Natural killer cell (primary cell): ENCODE measurements around the gene ATP10D. TPM values are rescaled to one million over a fixed set of nuclear protein-coding genes. Genes with fewer than 3 reads are reported as not detected.

ENCODE experiments used
- ATAC-seq, 3 donors: fragments of 150-1000 bp in 2 of 3; fragments of 200-7000 bp in 1 of 3; cut with Tn5 transposase; 1 replicate in 1 of 3; 2 replicates in 2 of 3; pipeline ENCODE4 v1.10.0; 2021; ENCODE audit warnings: mild to moderate bottlenecking in 2 of 3, moderate library complexity in 2 of 3
- DNase-seq, 2 donors: peaks; one replicate each; pipeline versions ENCODE4 v3.0.0 to v3.0.0-alpha.2; 2013 to 2021; ENCODE audit warnings: mixed read lengths in 1 of 2
- H3K27ac ChIP-seq: one replicate; pipeline ENCODE4 v1.5.1; 2013; ENCODE audit warnings: mild to moderate bottlenecking, low read length
- H3K27me3 ChIP-seq: one replicate; pipeline ENCODE4 v1.6.1; 2013; ENCODE audit warnings: low read length; ENCODE audit not compliant: control insufficient read depth, insufficient read depth
- H3K36me3 ChIP-seq: one replicate; pipeline ENCODE4 v1.6.1; 2013; ENCODE audit warnings: low read length; ENCODE audit not compliant: control insufficient read depth, insufficient read depth
- H3K4me1 ChIP-seq: one replicate; pipeline ENCODE4 v1.6.1; 2013; ENCODE audit warnings: low read length; ENCODE audit not compliant: control insufficient read depth, insufficient read depth
- H3K4me3 ChIP-seq: one replicate; pipeline ENCODE4 v1.5.1; 2013; ENCODE audit warnings: low read length
- H3K9me3 ChIP-seq: one replicate; pipeline ENCODE4 v1.6.1; 2013; ENCODE audit warnings: low read length; ENCODE audit not compliant: control insufficient read depth, insufficient read depth
- H3K27ac Mint-ChIP-seq, 2 donors: one replicate each; pipeline ENCODE4 v1.8.0; 2022; ENCODE audit warnings: mild to moderate bottlenecking in 2 of 2, mixed read lengths in 2 of 2, moderate library complexity in 1 of 2
- H3K27me3 Mint-ChIP-seq, 2 donors: one replicate each; pipeline ENCODE4 v1.8.0; 2022; ENCODE audit warnings: low read depth in 2 of 2, mixed read lengths in 2 of 2
- H3K36me3 Mint-ChIP-seq: one replicate; pipeline ENCODE4 v1.8.0; 2022; ENCODE audit warnings: mixed read lengths
- H3K4me1 Mint-ChIP-seq, 2 donors: one replicate each; pipeline ENCODE4 v1.8.0; 2022; ENCODE audit warnings: mixed read lengths in 2 of 2
- H3K4me3 Mint-ChIP-seq: one replicate; pipeline ENCODE4 v1.8.0; 2022; ENCODE audit warnings: mild to moderate bottlenecking, moderate library complexity, mixed read lengths
- H3K9me3 Mint-ChIP-seq, 2 donors: one replicate each; pipeline ENCODE4 v1.8.0; 2022; ENCODE audit warnings: mixed read lengths in 2 of 2
- CTCF ChIP-seq: fragments of 200-600 bp; IDR thresholded peaks from one replicate; pipeline ENCODE4 v1.8.0; 2022; ENCODE audit warnings: antibody characterized with exemption
- WGBS: methylation state at CpG from one replicate; pipeline ENCODE4 v1.1.7; 2013; ENCODE audit warnings: missing lambda C conversion rate; ENCODE audit not compliant: insufficient coverage; 5-methylcytosine and 5-hydroxymethylcytosine counted together
- intact Hi-C: fragments of 100-400 bp; cut with micrococcal nuclease; formaldehyde crosslinking; loops from one replicate; pipeline ENCODE4 v1.14.2; 2022
- total RNA-seq, 4 donors: library from RNA; stranded (reverse); fragments of 120-200 nt in 1 of 4; gene quantifications; one replicate each; pipeline versions ENCODE4 v1.2.3 to v1.2.4, GENCODE V29; 2013 to 2022

The ATP10D gene
- total RNA-seq, 3 donors from 2014 or later (not counting 1 experiment from before 2014, with no cell fraction given): 19.8 to 79.3 (median 28.0) TPM

GRCh38 chr4:47505147-47505546, 20.1 kb downstream of the ATP10D start:
- TF ChIP-seq CTCF: no peak
- no peaks in the 10 kb centered on the region for H3K36me3 Mint-ChIP-seq
- Histone ChIP-seq H3K4me3 (no peak overlapping the region), H3K36me3 (no peaks in the 10 kb centered on the region), H3K9me3 (no peaks in the 10 kb centered on the region), H3K4me1 (peaks cover 1% of the 10 kb centered on the region), H3K27ac (no peak overlapping the region), H3K27me3 (no peaks in the 10 kb centered on the region)
- H3K27me3 Mint-ChIP-seq: no peaks in the 10 kb centered on the region
- ATAC-seq (no peak), DNase-seq (no peak)
- no peak overlapping the region for H3K27ac Mint-ChIP-seq
- H3K4me3 Mint-ChIP-seq: no peak overlapping the region
- peaks cover 8 to 14% of the 10 kb centered on the region in 2 donors for H3K4me1 Mint-ChIP-seq
- intact Hi-C loops: no loop called here
- WGBS: 81% methylated on average over 3 of the region's 3 CpGs
- H3K9me3 Mint-ChIP-seq: no peaks in the 10 kb centered on the region

GRCh38 chr4:47505666-47506065, 20.6 kb downstream of the ATP10D start:
- intact Hi-C loops: no loop called here
- H3K27ac Mint-ChIP-seq: no peak overlapping the region
- H3K27ac ChIP-seq: no peak overlapping the region
- no peaks in the 10 kb centered on the region for H3K27me3 ChIP-seq
- no peak overlapping the region for H3K4me3 Mint-ChIP-seq
- H3K9me3 ChIP-seq: no peaks in the 10 kb centered on the region
- H3K36me3 ChIP-seq: no peaks in the 10 kb centered on the region
- no peaks in the 10 kb centered on the region for H3K9me3 Mint-ChIP-seq
- no peak for ATAC-seq
- H3K4me1 ChIP-seq: peaks cover 3% of the 10 kb centered on the region
- peaks cover 13 to 19% of the 10 kb centered on the region in 2 donors for H3K4me1 Mint-ChIP-seq
- no peaks in the 10 kb centered on the region for H3K36me3 Mint-ChIP-seq
- no CpG with 5 or more reads among the region's 3 CpGs for WGBS
- no peak for DNase-seq
- TF ChIP-seq CTCF: no peak
- H3K4me3 ChIP-seq: no peak overlapping the region
- H3K27me3 Mint-ChIP-seq: no peaks in the 10 kb centered on the region

GRCh38 chr4:47510506-47511143, 25.6 kb downstream of the ATP10D start:
- no peaks in the 10 kb centered on the region for H3K27me3 ChIP-seq
- 36% methylated on average over 1 of the region's 2 CpGs for WGBS
- peak; percentile 49 to 65 (median 63) for ATAC-seq
- H3K4me1 ChIP-seq: peaks cover 3% of the 10 kb centered on the region
- DNase-seq: peak in 1 of 2 donors; percentile 8
- peak overlapping the region; percentile 53 to 80 for H3K27ac Mint-ChIP-seq
- H3K9me3 Mint-ChIP-seq: no peaks in the 10 kb centered on the region
- peaks cover 11% of the 10 kb centered on the region for H3K36me3 ChIP-seq
- peaks cover 39 to 53% of the 10 kb centered on the region in 2 donors for H3K4me1 Mint-ChIP-seq
- TF ChIP-seq CTCF: peak; percentile 26
- no peaks in the 10 kb centered on the region for H3K9me3 ChIP-seq
- intact Hi-C loops: no loop called here
- no peak overlapping the region for H3K4me3 ChIP-seq
- H3K27me3 Mint-ChIP-seq: no peaks in the 10 kb centered on the region
- H3K36me3 Mint-ChIP-seq: peaks cover 7% of the 10 kb centered on the region
- peak overlapping the region; percentile 29 for H3K27ac ChIP-seq
- H3K4me3 Mint-ChIP-seq: peak overlapping the region; percentile 35

- Histone ChIP-seq H3K27me3 (no peaks in the 10 kb centered on the region), H3K4me3 (no peak overlapping the region), H3K9me3 (no peaks in the 10 kb centered on the region), H3K4me1 (peaks cover 3% of the 10 kb centered on the region), H3K36me3 (peaks cover 15% of the 10 kb centered on the region), H3K27ac (no peak overlapping the region)
- ATAC-seq (no peak), DNase-seq (no peak)
- TF ChIP-seq CTCF: no peak
- 100% methylated on average over 1 of the region's 1 CpG for WGBS
- H3K4me3 Mint-ChIP-seq: no peak overlapping the region
- H3K27ac Mint-ChIP-seq: peak overlapping the region in 1 of 2 donors; percentile 30
- H3K4me1 Mint-ChIP-seq: peaks cover 39 to 48% of the 10 kb centered on the region in 2 donors
- intact Hi-C loops: no loop called here
- H3K27me3 Mint-ChIP-seq: no peaks in the 10 kb centered on the region
- H3K36me3 Mint-ChIP-seq: peaks cover 7% of the 10 kb centered on the region
- no peaks in the 10 kb centered on the region for H3K9me3 Mint-ChIP-seq
These were observed 28.4 kb downstream of the ATP10D start for GRCh38 chr4:47513461-47513860.
